B cell (primary cell): Measurements from ENCODE around the gene FEZ2.

ENCODE experiments used
- CTCF ChIP-seq: fragments of 200-600 bp; IDR thresholded peaks from one replicate; pipeline ENCODE4 v1.8.0; 2022; ENCODE audit warnings: antibody characterized with exemption, mild to moderate bottlenecking
- EZH2 ChIP-seq: IDR thresholded peaks from 2 replicates; pipeline ENCODE4 v1.6.1; 2012; ENCODE audit warnings: borderline replicate concordance, low read depth, mild to moderate bottlenecking, moderate library complexity, low read length; ENCODE audit not compliant: insufficient read depth, poor library complexity, severe bottlenecking

DNA sequence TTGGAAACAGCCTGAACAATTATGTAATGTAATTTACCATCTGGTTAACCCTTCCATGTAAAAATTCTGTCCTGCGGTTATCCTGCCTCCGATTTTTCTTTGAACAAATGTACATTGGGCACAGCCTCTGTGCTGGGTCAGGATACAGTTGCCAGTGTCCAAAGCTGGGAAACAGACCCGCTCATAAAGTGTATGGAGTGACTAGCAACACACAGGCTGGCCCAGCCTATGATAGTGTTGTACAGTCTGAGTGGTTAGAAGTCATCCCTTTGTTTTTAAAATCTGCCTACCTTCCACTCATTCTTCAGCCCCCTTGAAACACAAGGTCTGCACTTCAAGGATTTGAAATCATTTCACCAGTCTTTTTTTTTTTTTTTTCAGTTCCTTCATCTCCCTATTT, 50.1 kb downstream of the FEZ2 start:
- TF ChIP-seq EZH2 (no peak), CTCF (no peak)
